B cell (primary cell): ENCODE data around the gene PLEKHG4B. TPM values are rescaled to one million over a fixed set of nuclear protein-coding genes. Genes with fewer than 3 reads are reported as not detected.

Experiments used
- ATAC-seq: fragments of 200-7000 bp; cut with Tn5 transposase; one replicate; pipeline ENCODE4 v1.10.0; 2021; ENCODE audit warnings: low read depth, mild to moderate bottlenecking, moderate number of reproducible peaks, moderate library complexity
- CTCF ChIA-PET: fragments of 350-600 bp; sonication (Branson Sonifier 250); formaldehyde crosslinking; loops from one replicate; lab custom pipeline; 2021; ENCODE audit warnings: antibody characterized with exemption, inconsistent platforms; lab: Charles Lee
- POLR2A ChIA-PET: fragments of 350-600 bp; sonication (Branson Sonifier 250); formaldehyde crosslinking; loops from one replicate; lab custom pipeline; 2021; ENCODE audit warnings: antibody characterized with exemption; lab: Charles Lee
- DNase-seq: peaks from one replicate; pipeline ENCODE4 v3.0.0; 2013
- H2AFZ ChIP-seq: 2 replicates; pipeline ENCODE4 v1.6.1; 2012; ENCODE audit warnings: mild to moderate bottlenecking, low read depth, low read length; ENCODE audit not compliant: insufficient read depth, poor library complexity, severe bottlenecking
- H3K27ac ChIP-seq, 2 donors: 1 replicate in 1 of 2; 2 replicates in 1 of 2; pipeline ENCODE4 v1.5.1; 2012 to 2013; ENCODE audit warnings: low read length in 2 of 2, mild to moderate bottlenecking in 2 of 2, moderate library complexity in 1 of 2
- H3K27me3 ChIP-seq, 4 experiments: fragments of 200-600 bp in 1 of 4; sonication (generic) in 1 of 4; replicated peaks in 1 of 4; 1 replicate in 2 of 4; 2 replicates in 2 of 4; pipeline versions ENCODE4 v1.6.1 to v1.7.0; 2013 to 2016; ENCODE audit warnings: low read length in 3 of 4, mild to moderate bottlenecking in 2 of 4, mixed read lengths in 1 of 4, moderate library complexity in 1 of 4; ENCODE audit not compliant: insufficient read depth in 4 of 4, control insufficient read depth in 3 of 4; ENCODE audit errors: control extremely low read depth in 1 of 4
- H3K36me3 ChIP-seq, 2 experiments: replicated peaks in 1 of 2; 1 replicate in 1 of 2; 2 replicates in 1 of 2; pipeline versions ENCODE4 v1.6.1 to v1.7.1; 2013; ENCODE audit warnings: low read length in 1 of 2; ENCODE audit not compliant: insufficient read depth in 2 of 2, control insufficient read depth in 1 of 2; ENCODE audit errors: control extremely low read depth in 1 of 2, extremely low read depth in 1 of 2
- H3K4me1 ChIP-seq, 2 donors: fragments of 200-600 bp in 1 of 2; sonication (generic) in 1 of 2; 1 replicate in 1 of 2; 2 replicates in 1 of 2; pipeline versions ENCODE4 v1.5.1 to v1.6.1; 2013 to 2017; ENCODE audit warnings: low read length in 2 of 2; ENCODE audit not compliant: control insufficient read depth in 2 of 2, insufficient read depth in 2 of 2
- H3K4me2 ChIP-seq: replicated peaks from 2 replicates; pipeline ENCODE3; 2012; ENCODE audit warnings: mild to moderate bottlenecking, low read depth, low read length; ENCODE audit not compliant: poor library complexity, severe bottlenecking
- H3K4me3 ChIP-seq, 5 experiments: fragments of 200-600 bp in 1 of 5; sonication (generic) in 1 of 5; 1 replicate in 3 of 5; 2 replicates in 2 of 5; pipeline versions ENCODE4 v1.5.1 to v1.7.0; 2011 to 2016; ENCODE audit warnings: low read length in 4 of 5, mild to moderate bottlenecking in 4 of 5, low read depth in 2 of 5, control low read depth in 1 of 5, moderate library complexity in 1 of 5; ENCODE audit not compliant: insufficient read depth in 1 of 5; ENCODE audit errors: control extremely low read depth in 1 of 5, extremely low read depth in 1 of 5
- H3K79me2 ChIP-seq: fragments of 200-600 bp; sonication (generic); one replicate; pipeline ENCODE4 v1.6.0; 2016; ENCODE audit warnings: low read length; ENCODE audit not compliant: control insufficient read depth, insufficient read depth
- H3K9ac ChIP-seq: fragments of 200-600 bp; sonication (generic); 2 replicates; pipeline ENCODE4 v1.6.1; 2017; ENCODE audit warnings: mild to moderate bottlenecking, low read length, moderate library complexity
- H3K9me3 ChIP-seq, 3 donors: one replicate each; pipeline versions ENCODE4 v1.6.1 to v1.7.1; 2013; ENCODE audit warnings: low read length in 2 of 3; ENCODE audit not compliant: control insufficient read depth in 2 of 3, insufficient read depth in 1 of 3; ENCODE audit errors: control extremely low read depth in 1 of 3
- H4K20me1 ChIP-seq: 2 replicates; pipeline ENCODE4 v1.6.0; 2012; ENCODE audit warnings: mild to moderate bottlenecking, low read length; ENCODE audit not compliant: insufficient read depth, control insufficient read depth, poor library complexity, severe bottlenecking
- H3K27ac Mint-ChIP-seq: one replicate; pipeline ENCODE4 v1.8.0; 2021; ENCODE audit warnings: mixed read lengths
- H3K27me3 Mint-ChIP-seq: one replicate; pipeline ENCODE4 v1.8.0; 2021; ENCODE audit warnings: mixed read lengths
- H3K4me1 Mint-ChIP-seq: one replicate; pipeline ENCODE4 v1.8.0; 2021; ENCODE audit warnings: mixed read lengths
- H3K4me3 Mint-ChIP-seq: one replicate; pipeline ENCODE4 v1.8.0; 2021; ENCODE audit warnings: mixed read lengths
- H3K9me3 Mint-ChIP-seq: one replicate; pipeline ENCODE4 v1.8.0; 2022; ENCODE audit warnings: mixed read lengths; ENCODE audit not compliant: insufficient read depth
- CTCF ChIP-seq: fragments of 200-600 bp; IDR thresholded peaks from one replicate; pipeline ENCODE4 v1.8.0; 2022; ENCODE audit warnings: antibody characterized with exemption, mild to moderate bottlenecking
- EZH2 ChIP-seq: IDR thresholded peaks from 2 replicates; pipeline ENCODE4 v1.6.1; 2012; ENCODE audit warnings: borderline replicate concordance, low read depth, mild to moderate bottlenecking, moderate library complexity, low read length; ENCODE audit not compliant: insufficient read depth, poor library complexity, severe bottlenecking
- WGBS: methylation state at CpG from one replicate; pipeline ENCODE4 v1.1.5; 2013; ENCODE audit warnings: missing lambda C conversion rate; ENCODE audit not compliant: insufficient coverage; 5-methylcytosine and 5-hydroxymethylcytosine counted together
- intact Hi-C: fragments of 100-400 bp; cut with micrococcal nuclease; formaldehyde crosslinking; loops from one replicate; pipeline ENCODE4 v1.10.0; 2022
- polyA plus RNA-seq: library from polyadenylated mRNA; depleted of rRNA; stranded (reverse); fragments of >200 nt; gene quantifications from 2 replicates; pipeline ENCODE4 v1.2.3, GENCODE V29; 2012
- total RNA-seq, 2 donors: library from RNA; stranded (reverse); fragments of 120-200 nt in 1 of 2; gene quantifications; 1 replicate in 1 of 2; 2 replicates in 1 of 2; pipeline versions ENCODE4 v1.2.3 to v1.2.4, GENCODE V29; 2013 to 2022

Gene PLEKHG4B
- total and polyA plus RNA-seq, 2 donors (not counting 1 experiment from before 2014, with no cell fraction given): not detected

DNA sequence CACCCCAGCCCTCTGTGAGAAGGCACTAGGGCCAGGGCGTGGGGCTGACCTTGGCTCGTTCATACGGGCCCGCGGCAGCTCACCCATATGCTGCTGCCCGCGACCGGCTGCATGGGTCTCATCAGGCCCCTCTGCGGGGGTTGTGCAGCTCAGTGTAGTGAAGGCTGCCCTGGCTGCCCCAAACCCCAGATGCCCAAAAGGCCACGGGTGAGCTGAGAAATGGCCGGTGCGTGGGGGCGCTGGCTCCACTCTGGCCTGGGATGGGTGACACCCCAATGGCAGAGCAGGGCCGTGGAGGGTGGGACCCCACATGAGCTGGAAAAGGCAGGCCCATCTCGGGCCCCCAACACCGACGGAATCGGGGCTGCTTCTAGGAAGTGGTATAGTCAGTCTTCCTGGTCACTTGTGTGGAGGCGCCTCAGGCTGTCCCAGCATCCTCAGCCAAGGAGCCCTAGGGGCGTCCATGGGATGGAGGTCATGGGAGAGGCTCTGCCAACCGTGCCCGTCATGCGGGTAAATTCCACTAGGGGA is 79.9 kb downstream of the PLEKHG4B start:
- no peak overlapping the region for H2AFZ ChIP-seq
- DNase-seq: no peak
- H4K20me1 ChIP-seq: no peaks in the 10 kb centered on the region
- H3K9me3 Mint-ChIP-seq: no peaks in the 10 kb centered on the region
- TF ChIP-seq EZH2: no peak
- TF ChIP-seq CTCF: no peak
- H3K4me2 ChIP-seq: no peak overlapping the region
- no peaks in the 10 kb centered on the region for H3K79me2 ChIP-seq
- no peak overlapping the region for H3K9ac ChIP-seq
- no peak overlapping the region for H3K4me3 Mint-ChIP-seq
- no peaks in the 10 kb centered on the region for H3K4me1 ChIP-seq
- H3K27me3 ChIP-seq: no peaks in the 10 kb centered on the region
- H3K4me3 ChIP-seq: no peak overlapping the region
- ChIA-PET POLR2A (no interaction called here), CTCF (no interaction called here)
- H3K4me1 Mint-ChIP-seq: no peaks in the 10 kb centered on the region
- intact Hi-C loops: no loop called here
- no peaks in the 10 kb centered on the region for H3K36me3 ChIP-seq
- ATAC-seq: no peak
- 93% methylated on average over 23 of the region's 23 CpGs for WGBS
- no peak overlapping the region for H3K27ac ChIP-seq
- no peaks in the 10 kb centered on the region for H3K9me3 ChIP-seq
- no peak overlapping the region for H3K27ac Mint-ChIP-seq
- peaks cover 9% of the 10 kb centered on the region for H3K27me3 Mint-ChIP-seq

GRCh38 chr5:172421-172820 is 80.5 kb downstream of the PLEKHG4B start:
- Mint-ChIP-seq H3K4me3 (no peak overlapping the region), H3K4me1 (no peaks in the 10 kb centered on the region), H3K9me3 (no peaks in the 10 kb centered on the region), H3K27ac (no peak overlapping the region), H3K27me3 (peaks cover 9% of the 10 kb centered on the region)
- DNase-seq: no peak
- H3K4me3 ChIP-seq: no peak overlapping the region
- H4K20me1 ChIP-seq: no peaks in the 10 kb centered on the region
- intact Hi-C loops: no loop called here
- no peak for ATAC-seq
- ChIA-PET POLR2A (no interaction called here), CTCF (no interaction called here)
- H3K79me2 ChIP-seq: no peaks in the 10 kb centered on the region
- no peaks in the 10 kb centered on the region for H3K36me3 ChIP-seq
- H3K9ac ChIP-seq: no peak overlapping the region
- H3K27ac ChIP-seq: no peak overlapping the region
- H3K4me2 ChIP-seq: no peak overlapping the region
- H3K9me3 ChIP-seq: no peaks in the 10 kb centered on the region
- H3K27me3 ChIP-seq: no peaks in the 10 kb centered on the region
- no peaks in the 10 kb centered on the region for H3K4me1 ChIP-seq
- TF ChIP-seq CTCF: no peak
- TF ChIP-seq EZH2: no peak
- WGBS: 98% methylated on average over 13 of the region's 13 CpGs
- no peak overlapping the region for H2AFZ ChIP-seq
